HL-60/S4 treated with retinoic acid at 250 ng/mL for 4 days and 3 days (cell line): ENCODE data around the gene ZNF678.
"Not testable (repeated sequence)": the region's sequence is repeated elsewhere in the genome, so short reads cannot be mapped to it uniquely, and the experiment has no call there.

ENCODE experiments used
- in situ Hi-C: fragments of 300-500 bp; cut with MboI; formaldehyde crosslinking; loops from 2 replicates; pipeline ENCODE4 v1.7.0; 2022; ENCODE audit warnings: low sequenced_read_pairs

The ZNF678 gene

GRCh38 chr1:227709451-227709850 is 146.1 kb downstream of the ZNF678 start:
- in situ Hi-C loops: no loop called here

DNA sequence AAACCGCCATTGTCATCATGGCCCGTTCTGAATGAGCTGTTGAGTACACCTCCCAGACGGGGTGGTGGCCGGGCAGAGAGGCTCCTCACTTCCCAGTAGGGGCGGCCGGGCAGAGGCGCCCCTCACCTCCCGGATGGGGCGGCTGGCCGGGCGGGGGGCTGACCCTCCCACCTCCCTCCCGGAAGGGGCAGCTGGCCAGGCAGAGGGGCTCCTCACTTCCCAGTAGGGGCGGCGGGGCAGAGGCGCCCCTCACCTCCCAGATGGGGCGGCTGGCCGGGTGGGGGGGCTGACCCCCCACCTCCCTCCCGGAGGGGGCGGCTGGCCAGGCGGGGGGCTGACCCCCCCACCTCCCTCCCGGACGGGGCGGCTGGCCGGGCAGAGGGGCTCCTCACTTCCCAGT is 147.1 kb downstream of the ZNF678 start:
- in situ Hi-C loops: not testable (repeated sequence)

- in situ Hi-C loops: no loop called here
Measured at GRCh38 chr1:227712648-227713047, 149.3 kb downstream of the ZNF678 start.

GRCh38 chr1:227718932-227719331 is 155.6 kb downstream of the ZNF678 start:
- in situ Hi-C loops: no loop called here

- in situ Hi-C loops: no loop called here
Measured at GRCh38 chr1:227723474-227723873, 160.1 kb downstream of the ZNF678 start.

DNA sequence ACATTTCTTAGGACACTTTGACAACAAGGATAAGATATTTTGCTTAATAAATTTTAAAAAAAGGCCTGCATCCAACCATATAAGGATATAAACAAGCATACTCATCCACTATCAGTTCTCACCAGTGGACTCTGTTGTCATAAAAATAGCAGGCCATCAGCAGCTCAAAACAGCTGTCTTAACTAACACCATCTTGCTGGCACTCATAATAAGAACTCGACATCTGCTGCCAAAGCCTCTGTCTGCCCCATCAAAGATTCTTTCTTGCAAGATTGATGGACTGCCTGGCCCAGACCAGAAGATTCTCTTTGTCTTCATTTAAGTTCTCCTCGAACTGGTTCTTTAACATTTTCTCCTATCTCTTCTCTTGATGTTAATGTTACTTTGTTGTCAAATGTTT is 161.7 kb downstream of the ZNF678 start:
- in situ Hi-C loops: no loop called here

DNA sequence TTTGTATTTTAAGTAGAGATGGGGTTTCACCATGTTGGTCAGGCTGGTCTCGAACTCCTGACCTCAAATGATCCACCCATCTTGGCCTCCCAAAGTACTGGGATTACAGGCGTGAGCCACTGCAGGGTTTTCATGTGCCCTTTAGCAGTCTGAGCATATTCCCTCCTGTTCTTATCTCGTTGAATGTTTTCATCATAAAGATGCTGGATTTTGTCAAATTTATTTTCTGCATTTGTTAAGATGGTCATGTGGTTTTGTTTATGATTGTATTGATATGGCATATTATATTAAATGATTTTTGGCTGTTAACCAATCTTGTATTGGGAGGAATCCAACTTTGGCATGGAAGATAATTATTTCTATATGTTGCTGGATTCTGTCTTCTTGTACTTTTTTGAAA is 163.0 kb downstream of the ZNF678 start:
- in situ Hi-C loops: no loop called here
